ENCODE results near the gene CENPL.

DNA sequence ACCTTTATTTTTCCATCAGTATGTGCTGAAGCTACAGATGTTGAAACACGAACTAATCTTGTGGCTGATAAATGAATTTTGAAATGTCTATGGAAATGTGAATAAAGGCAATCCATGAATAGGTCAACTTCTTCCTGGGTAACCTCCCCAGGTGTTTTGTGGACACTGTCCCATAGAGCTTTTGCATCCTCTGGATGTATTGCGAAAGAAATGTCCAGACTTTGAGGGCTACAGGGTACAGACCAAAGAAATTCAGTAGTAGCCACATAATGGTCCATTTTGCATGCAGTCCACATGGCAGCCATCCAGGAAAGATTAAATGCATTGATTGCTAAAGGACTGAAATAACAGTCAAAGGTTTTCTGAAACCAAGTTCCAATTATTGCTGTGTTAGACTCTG is 21.7 kb downstream of the CENPL start:
- no peak for TF ChIP-seq SUZ12 (IDR thresholded peaks at IDR 0.05; ENCODE audit: unreplicated experiment)
- no peak for TF ChIP-seq SPI1 (IDR thresholded peaks at IDR 0.05; ENCODE audit: borderline replicate concordance, insufficient read depth, low read depth, low read length)
- no peak for TF ChIP-seq FOS (IDR thresholded peaks at IDR 0.05; ENCODE audit: borderline replicate concordance, extremely low read depth, insufficient read length)
- no peak for TF ChIP-seq FOXM1 (IDR thresholded peaks at IDR 0.05; ENCODE audit: low read depth, low read length)
- no peak for TF ChIP-seq DPF2 (IDR thresholded peaks at IDR 0.05)
- TF ChIP-seq, protein P1, sequence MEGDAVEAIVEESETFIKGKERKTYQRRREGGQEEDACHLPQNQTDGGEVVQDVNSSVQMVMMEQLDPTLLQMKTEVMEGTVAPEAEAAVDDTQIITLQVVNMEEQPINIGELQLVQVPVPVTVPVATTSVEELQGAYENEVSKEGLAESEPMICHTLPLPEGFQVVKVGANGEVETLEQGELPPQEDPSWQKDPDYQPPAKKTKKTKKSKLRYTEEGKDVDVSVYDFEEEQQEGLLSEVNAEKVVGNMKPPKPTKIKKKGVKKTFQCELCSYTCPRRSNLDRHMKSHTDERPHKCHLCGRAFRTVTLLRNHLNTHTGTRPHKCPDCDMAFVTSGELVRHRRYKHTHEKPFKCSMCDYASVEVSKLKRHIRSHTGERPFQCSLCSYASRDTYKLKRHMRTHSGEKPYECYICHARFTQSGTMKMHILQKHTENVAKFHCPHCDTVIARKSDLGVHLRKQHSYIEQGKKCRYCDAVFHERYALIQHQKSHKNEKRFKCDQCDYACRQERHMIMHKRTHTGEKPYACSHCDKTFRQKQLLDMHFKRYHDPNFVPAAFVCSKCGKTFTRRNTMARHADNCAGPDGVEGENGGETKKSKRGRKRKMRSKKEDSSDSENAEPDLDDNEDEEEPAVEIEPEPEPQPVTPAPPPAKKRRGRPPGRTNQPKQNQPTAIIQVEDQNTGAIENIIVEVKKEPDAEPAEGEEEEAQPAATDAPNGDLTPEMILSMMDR (IDR thresholded peaks at IDR 0.05 in 2 of 3, conservative IDR thresholded peaks at IDR 0.05 in 1 of 3; ENCODE audit: control insufficient read depth in 2 of 3, extremely low read depth in 1 of 3, insufficient read depth in 1 of 3, low read depth in 3 of 3, low read length in 3 of 3), result no peak
- TF ChIP-seq PML (IDR thresholded peaks at IDR 0.05; ENCODE audit: low read length), result no peak
- no peak for TF ChIP-seq NFYB (IDR thresholded peaks at IDR 0.05; ENCODE audit: insufficient read depth, low read depth, low read length)
- TF ChIP-seq IKZF2 (IDR thresholded peaks at IDR 0.05), result no peak
- TF ChIP-seq, protein P2, sequence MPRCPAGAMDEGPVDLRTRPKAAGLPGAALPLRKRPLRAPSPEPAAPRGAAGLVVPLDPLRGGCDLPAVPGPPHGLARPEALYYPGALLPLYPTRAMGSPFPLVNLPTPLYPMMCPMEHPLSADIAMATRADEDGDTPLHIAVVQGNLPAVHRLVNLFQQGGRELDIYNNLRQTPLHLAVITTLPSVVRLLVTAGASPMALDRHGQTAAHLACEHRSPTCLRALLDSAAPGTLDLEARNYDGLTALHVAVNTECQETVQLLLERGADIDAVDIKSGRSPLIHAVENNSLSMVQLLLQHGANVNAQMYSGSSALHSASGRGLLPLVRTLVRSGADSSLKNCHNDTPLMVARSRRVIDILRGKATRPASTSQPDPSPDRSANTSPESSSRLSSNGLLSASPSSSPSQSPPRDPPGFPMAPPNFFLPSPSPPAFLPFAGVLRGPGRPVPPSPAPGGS (IDR thresholded peaks at IDR 0.05; ENCODE audit: borderline replicate concordance, insufficient read depth, low read depth, low read length, poor library complexity, severe bottlenecking), result no peak
- TF ChIP-seq EED (IDR thresholded peaks at IDR 0.05; ENCODE audit: low read depth), result no peak
- TF ChIP-seq, protein P3, sequence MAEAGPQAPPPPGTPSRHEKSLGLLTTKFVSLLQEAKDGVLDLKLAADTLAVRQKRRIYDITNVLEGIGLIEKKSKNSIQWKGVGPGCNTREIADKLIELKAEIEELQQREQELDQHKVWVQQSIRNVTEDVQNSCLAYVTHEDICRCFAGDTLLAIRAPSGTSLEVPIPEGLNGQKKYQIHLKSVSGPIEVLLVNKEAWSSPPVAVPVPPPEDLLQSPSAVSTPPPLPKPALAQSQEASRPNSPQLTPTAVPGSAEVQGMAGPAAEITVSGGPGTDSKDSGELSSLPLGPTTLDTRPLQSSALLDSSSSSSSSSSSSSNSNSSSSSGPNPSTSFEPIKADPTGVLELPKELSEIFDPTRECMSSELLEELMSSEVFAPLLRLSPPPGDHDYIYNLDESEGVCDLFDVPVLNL (IDR thresholded peaks at IDR 0.05; ENCODE audit: low read depth, low read length), result no peak

All from GM12878 (cell line).